HFFc6 (cell line): ENCODE measurements around the gene TREH. TPM values are rescaled to one million over a fixed set of nuclear protein-coding genes. Genes with fewer than 3 reads are reported as not detected.
"Not testable (repeated sequence)": the region's sequence is repeated elsewhere in the genome, so short reads cannot be mapped to it uniquely, and the experiment has no call there.

Experiments used
- DNase-seq: peaks from one replicate; pipeline ENCODE4 v3.0.0-alpha.2; 2018
- H3K27ac Mint-ChIP-seq: 2 replicates; pipeline ENCODE4 v1.8.0; 2020; ENCODE audit warnings: mild to moderate bottlenecking, mixed read lengths
- H3K27me3 Mint-ChIP-seq: 2 replicates; pipeline ENCODE4 v1.8.0; 2021; ENCODE audit warnings: mild to moderate bottlenecking, moderate library complexity, mixed read lengths; ENCODE audit not compliant: insufficient read depth
- H3K36me3 Mint-ChIP-seq: 2 replicates; pipeline ENCODE4 v1.8.0; 2021; ENCODE audit warnings: low read depth, mixed read lengths
- H3K4me1 Mint-ChIP-seq: 2 replicates; pipeline ENCODE4 v1.8.0; 2020; ENCODE audit warnings: low read depth, mixed read lengths
- H3K4me3 Mint-ChIP-seq: 2 replicates; pipeline ENCODE4 v1.8.0; 2020; ENCODE audit warnings: mild to moderate bottlenecking, moderate library complexity, mixed read lengths
- H3K9me3 Mint-ChIP-seq: 2 replicates; pipeline ENCODE4 v1.8.0; 2020; ENCODE audit warnings: mild to moderate bottlenecking, mixed read lengths
- total RNA-seq, 6 experiments: library from RNA; stranded (reverse); fragmentation: NEBNext Ultra II Directional; extraction: Animal tissue kit (Norgen Biotek cat#: 25700); gene quantifications; 2 replicates in 1 of 6; 3 replicates in 5 of 6; pipeline ENCODE4 v1.2.3, GENCODE V29; 2021
- TF ChIP-seq, protein P1 (sequence below): fragments of 200-600 bp; sonication (generic); IDR thresholded peaks from 2 replicates; pipeline ENCODE4 v1.5.0; 2021; ENCODE audit warnings: antibody characterized with exemption, mild to moderate bottlenecking

The TREH gene
- total RNA-seq, 6 experiments from 2014 or later: 0.07 TPM; not detected in 5

DNA sequence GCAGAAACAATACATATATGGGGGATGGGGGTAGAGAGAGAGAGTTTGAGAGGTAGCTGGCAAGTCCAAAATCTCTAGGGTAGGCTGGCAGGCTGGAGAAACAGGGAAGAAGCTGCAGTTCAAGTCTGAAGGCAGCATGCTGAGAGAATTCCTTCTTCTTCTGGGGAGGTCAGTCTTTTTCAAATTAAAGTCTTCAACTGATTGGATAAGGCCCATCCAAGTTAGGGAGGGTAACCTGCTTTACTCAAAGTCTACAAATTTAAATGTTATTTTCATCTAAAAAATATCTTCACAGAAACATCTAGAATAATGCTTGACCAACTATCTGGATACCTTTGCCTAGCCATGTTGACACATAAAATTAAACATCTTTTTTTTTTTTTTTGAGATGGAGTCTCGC is 2.9 kb upstream of the TREH start:
- H3K27ac Mint-ChIP-seq: no peak overlapping the region
- TF ChIP-seq, protein P1, sequence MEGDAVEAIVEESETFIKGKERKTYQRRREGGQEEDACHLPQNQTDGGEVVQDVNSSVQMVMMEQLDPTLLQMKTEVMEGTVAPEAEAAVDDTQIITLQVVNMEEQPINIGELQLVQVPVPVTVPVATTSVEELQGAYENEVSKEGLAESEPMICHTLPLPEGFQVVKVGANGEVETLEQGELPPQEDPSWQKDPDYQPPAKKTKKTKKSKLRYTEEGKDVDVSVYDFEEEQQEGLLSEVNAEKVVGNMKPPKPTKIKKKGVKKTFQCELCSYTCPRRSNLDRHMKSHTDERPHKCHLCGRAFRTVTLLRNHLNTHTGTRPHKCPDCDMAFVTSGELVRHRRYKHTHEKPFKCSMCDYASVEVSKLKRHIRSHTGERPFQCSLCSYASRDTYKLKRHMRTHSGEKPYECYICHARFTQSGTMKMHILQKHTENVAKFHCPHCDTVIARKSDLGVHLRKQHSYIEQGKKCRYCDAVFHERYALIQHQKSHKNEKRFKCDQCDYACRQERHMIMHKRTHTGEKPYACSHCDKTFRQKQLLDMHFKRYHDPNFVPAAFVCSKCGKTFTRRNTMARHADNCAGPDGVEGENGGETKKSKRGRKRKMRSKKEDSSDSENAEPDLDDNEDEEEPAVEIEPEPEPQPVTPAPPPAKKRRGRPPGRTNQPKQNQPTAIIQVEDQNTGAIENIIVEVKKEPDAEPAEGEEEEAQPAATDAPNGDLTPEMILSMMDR: no peak
- H3K36me3 Mint-ChIP-seq: no peaks in the 10 kb centered on the region
- no peak overlapping the region for H3K4me3 Mint-ChIP-seq
- no peak for DNase-seq
- peaks cover 20% of the 10 kb centered on the region for H3K27me3 Mint-ChIP-seq
- H3K4me1 Mint-ChIP-seq: no peaks in the 10 kb centered on the region
- H3K9me3 Mint-ChIP-seq: no peaks in the 10 kb centered on the region

DNA sequence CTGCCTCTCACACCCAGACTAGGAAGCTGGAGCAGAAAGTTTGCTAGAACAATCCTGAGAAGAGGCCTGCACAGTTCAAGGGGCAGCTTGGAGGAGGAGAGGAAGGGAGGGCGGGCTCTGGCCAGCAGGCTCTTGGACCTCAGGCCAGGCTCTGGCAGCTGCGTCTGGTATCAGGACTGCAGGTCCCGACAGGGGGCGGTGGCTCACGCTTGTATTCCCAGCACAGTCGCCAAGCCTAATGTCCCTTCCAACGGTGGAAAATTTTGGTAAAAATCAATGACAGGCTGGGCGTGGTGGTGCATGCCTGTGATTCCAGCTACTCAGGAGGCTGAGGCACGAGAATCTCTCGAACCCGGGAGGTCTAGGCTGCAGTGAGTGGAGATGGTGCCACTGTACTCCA is 542 bp downstream of the TREH start:
- not testable (repeated sequence) for DNase-seq, H3K4me1 Mint-ChIP-seq, H3K27ac Mint-ChIP-seq, H3K4me3 Mint-ChIP-seq, H3K9me3 Mint-ChIP-seq, H3K36me3 Mint-ChIP-seq
- TF ChIP-seq, protein P1: peak; percentile 37; the same call in 1 of the 2 replicates
- peaks cover 18% of the 10 kb centered on the region for H3K27me3 Mint-ChIP-seq

DNA sequence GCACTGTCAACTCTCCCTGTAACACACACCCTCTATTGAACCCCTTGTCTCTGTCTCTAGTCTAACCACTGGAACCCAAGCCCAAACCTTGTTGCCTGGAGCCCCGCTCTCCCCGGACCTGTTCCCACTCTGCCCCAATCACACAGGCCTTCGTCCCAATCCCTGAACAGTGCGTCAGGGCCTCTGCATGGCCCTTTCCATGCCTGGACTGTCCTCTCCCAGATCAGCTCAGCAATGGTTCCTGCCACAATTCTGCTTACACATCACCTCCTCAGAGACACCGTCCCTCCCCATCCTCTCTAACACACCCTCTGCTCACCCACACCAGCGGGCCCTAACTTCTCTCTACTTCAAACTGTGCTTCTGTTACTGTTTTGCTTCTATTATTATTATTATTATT is 1.5 kb downstream of the TREH start:
- no peak for DNase-seq
- Mint-ChIP-seq H3K36me3 (no peaks in the 10 kb centered on the region), H3K27me3 (peaks cover 18% of the 10 kb centered on the region), H3K4me3 (no peak overlapping the region), H3K4me1 (no peaks in the 10 kb centered on the region), H3K27ac (no peak overlapping the region), H3K9me3 (no peaks in the 10 kb centered on the region)
- TF ChIP-seq, protein P1: no peak

DNA sequence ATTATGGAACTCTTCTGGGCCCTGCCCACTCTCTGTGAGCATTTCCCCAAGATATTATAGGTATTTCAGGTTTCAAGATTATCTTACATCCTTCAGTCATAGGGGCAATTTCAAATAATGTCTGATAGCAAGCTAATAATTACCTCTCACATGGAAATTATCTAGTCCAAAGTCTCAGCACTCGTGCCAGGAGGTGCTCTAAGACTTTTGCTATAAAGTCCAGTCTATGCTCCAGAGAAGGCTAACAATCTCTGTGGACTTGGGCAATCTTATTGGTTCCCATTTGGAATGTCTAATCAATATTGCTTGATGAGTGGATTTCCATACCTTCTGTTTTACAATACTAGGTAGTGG is 5.4 kb downstream of the TREH start:
- H3K4me3 Mint-ChIP-seq: no peak overlapping the region
- H3K36me3 Mint-ChIP-seq: no peaks in the 10 kb centered on the region
- no peaks in the 10 kb centered on the region for H3K9me3 Mint-ChIP-seq
- no peak for DNase-seq
- no peak overlapping the region for H3K27ac Mint-ChIP-seq
- peaks cover 15% of the 10 kb centered on the region for H3K27me3 Mint-ChIP-seq
- TF ChIP-seq, protein P1: no peak
- no peaks in the 10 kb centered on the region for H3K4me1 Mint-ChIP-seq

GRCh38 chr11:118673361-118674081 is 5.9 kb downstream of the TREH start:
- Mint-ChIP-seq H3K9me3 (no peaks in the 10 kb centered on the region), H3K27ac (no peak overlapping the region), H3K4me3 (no peak overlapping the region), H3K36me3 (no peaks in the 10 kb centered on the region), H3K4me1 (no peaks in the 10 kb centered on the region), H3K27me3 (peaks cover 10% of the 10 kb centered on the region)
- TF ChIP-seq, protein P1: no peak
- no peak for DNase-seq

DNA sequence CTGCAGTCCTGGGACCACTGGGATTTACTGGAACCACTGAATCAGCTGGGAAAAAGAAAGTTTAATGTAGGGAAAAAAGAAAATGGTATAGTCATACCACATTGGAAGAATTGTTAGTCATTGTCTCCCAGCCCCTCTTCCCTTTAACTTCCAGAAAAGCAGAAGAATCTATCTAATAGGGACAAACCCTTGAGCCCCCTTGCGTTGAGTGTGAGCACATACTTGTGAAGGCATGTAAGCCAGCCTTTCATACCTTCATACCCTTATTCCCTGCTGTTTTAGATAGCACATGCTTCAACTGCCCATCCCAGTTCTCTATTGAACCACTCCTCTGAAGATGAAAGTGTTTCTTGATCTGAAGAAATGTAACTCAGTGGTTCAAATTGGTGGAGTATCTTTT is 6.6 kb downstream of the TREH start:
- no peak for DNase-seq
- peaks cover 10% of the 10 kb centered on the region for H3K27me3 Mint-ChIP-seq
- no peak overlapping the region for H3K4me3 Mint-ChIP-seq
- TF ChIP-seq, protein P1: peak; percentile 35
- no peaks in the 10 kb centered on the region for H3K9me3 Mint-ChIP-seq
- H3K4me1 Mint-ChIP-seq: no peaks in the 10 kb centered on the region
- H3K27ac Mint-ChIP-seq: no peak overlapping the region
- H3K36me3 Mint-ChIP-seq: no peaks in the 10 kb centered on the region
